HEK293 (cell line): ENCODE measurements around the gene RGS21.

Experiments
- CTCF ChIA-PET: fragments of 350-600 bp; formaldehyde crosslinking; extraction: SDS; loops from one replicate; lab custom pipeline; 2021; ENCODE audit warnings: antibody characterized with exemption; lab: Yijun Ruan, JAX
- POLR2A ChIA-PET: fragments of 300-600 bp; formaldehyde crosslinking; extraction: SDS; loops from one replicate; lab custom pipeline; 2020; ENCODE audit warnings: antibody characterized with exemption, inconsistent platforms; lab: Yijun Ruan, JAX
- H3K27ac ChIP-seq: fragments of 200-500 bp; sonication (Bioruptor generic); 2 replicates; pipeline ENCODE4 v1.5.1; 2014; ENCODE audit warnings: low read depth, low read length, control low read depth, inconsistent platforms; ENCODE audit errors: extremely low read depth
- H3K36me3 ChIP-seq, 2 experiments: fragments of 200-500 bp in 1 of 2; sonication (Bioruptor generic) in 1 of 2; 1 replicate in 1 of 2; 2 replicates in 1 of 2; pipeline ENCODE4 v1.5.1; 2014 to 2017; ENCODE audit warnings: inconsistent platforms in 2 of 2, low read length in 2 of 2; ENCODE audit not compliant: control insufficient read depth in 2 of 2, insufficient read depth in 1 of 2
- H3K4me1 ChIP-seq: fragments of 200-500 bp; sonication (Bioruptor generic); 2 replicates; pipeline ENCODE4 v1.5.1; 2014; ENCODE audit warnings: mild to moderate bottlenecking, low read length, inconsistent platforms; ENCODE audit not compliant: control insufficient read depth, insufficient read depth
- H3K4me3 ChIP-seq: 2 replicates; pipeline ENCODE4 v1.5.1; 2011; ENCODE audit warnings: low read depth, mild to moderate bottlenecking, control low read depth, low read length, moderate library complexity
- H3K9me3 ChIP-seq: fragments of 200-500 bp; sonication (Bioruptor generic); 2 replicates; pipeline ENCODE4 v1.5.1; 2014; ENCODE audit warnings: low read depth, low read length, inconsistent platforms; ENCODE audit not compliant: control insufficient read depth, insufficient read depth
- AEBP2 ChIP-seq: fragments of 450-650 bp; formaldehyde crosslinking; IDR thresholded peaks from 2 replicates; pipeline ENCODE4 v1.5.1; 2016; ENCODE audit warnings: missing biosample characterization, missing genetic modification characterization, borderline replicate concordance
- GLI2 ChIP-seq: fragments of 450-650 bp; formaldehyde crosslinking; IDR thresholded peaks from 2 replicates; pipeline ENCODE4; 2017; ENCODE audit warnings: missing biosample characterization, missing genetic modification characterization, low read depth, borderline replicate concordance
- OSR2 ChIP-seq: fragments of 450-650 bp; formaldehyde crosslinking; IDR thresholded peaks from 2 replicates; pipeline ENCODE4 v1.5.1; 2016; ENCODE audit warnings: missing biosample characterization, missing genetic modification characterization
- PATZ1 ChIP-seq: fragments of 450-650 bp; formaldehyde crosslinking; IDR thresholded peaks from 2 replicates; pipeline ENCODE4 v1.5.1; 2016; ENCODE audit warnings: missing biosample characterization, missing genetic modification characterization
- PRDM10 ChIP-seq: fragments of 450-650 bp; formaldehyde crosslinking; IDR thresholded peaks from 2 replicates; pipeline ENCODE4 v1.5.1; 2016; ENCODE audit warnings: missing biosample characterization, missing genetic modification characterization
- YY1 ChIP-seq: fragments of 450-650 bp; formaldehyde crosslinking; IDR thresholded peaks from 2 replicates; pipeline ENCODE4 v1.5.1; 2018; ENCODE audit warnings: missing biosample characterization, missing genetic modification characterization
- ZBTB49 ChIP-seq: fragments of 450-650 bp; formaldehyde crosslinking; IDR thresholded peaks from 2 replicates; pipeline ENCODE4 v1.5.1; 2016; ENCODE audit warnings: missing biosample characterization, missing genetic modification characterization, low read depth
- ZNF404 ChIP-seq: fragments of 450-650 bp; formaldehyde crosslinking; IDR thresholded peaks from 2 replicates; pipeline ENCODE4 v1.5.1; 2017; ENCODE audit warnings: missing biosample characterization, missing genetic modification characterization
- ZNF423 ChIP-seq: fragments of 450-650 bp; formaldehyde crosslinking; IDR thresholded peaks from 2 replicates; pipeline ENCODE4 v1.5.1; 2016; ENCODE audit warnings: missing biosample characterization, missing genetic modification characterization
- ZNF518A ChIP-seq: fragments of 450-650 bp; formaldehyde crosslinking; conservative IDR thresholded peaks from 2 replicates; pipeline ENCODE4 v1.5.1; 2016; ENCODE audit warnings: low read depth, missing biosample characterization, missing genetic modification characterization
- ZNF548 ChIP-seq: fragments of 450-650 bp; formaldehyde crosslinking; IDR thresholded peaks from 2 replicates; pipeline ENCODE4 v1.5.1; 2016; ENCODE audit warnings: missing biosample characterization, missing genetic modification characterization
- ZNF610 ChIP-seq: fragments of 450-650 bp; formaldehyde crosslinking; IDR thresholded peaks from 2 replicates; pipeline ENCODE4 v1.5.1; 2016; ENCODE audit warnings: missing biosample characterization, missing genetic modification characterization, borderline replicate concordance
- ZNF621 ChIP-seq: fragments of 450-650 bp; formaldehyde crosslinking; IDR thresholded peaks from 2 replicates; pipeline ENCODE4 v1.5.1; 2017; ENCODE audit warnings: missing biosample characterization, missing genetic modification characterization
- ZNF626 ChIP-seq: fragments of 450-650 bp; sonication (Bioruptor Pico); formaldehyde crosslinking; IDR thresholded peaks from 2 replicates; pipeline ENCODE4 v1.5.1; 2018; ENCODE audit warnings: missing biosample characterization, missing genetic modification characterization, inconsistent platforms
- ZNF701 ChIP-seq: fragments of 450-650 bp; formaldehyde crosslinking; IDR thresholded peaks from 2 replicates; pipeline ENCODE4 v1.5.1; 2016; ENCODE audit warnings: missing biosample characterization, missing genetic modification characterization
- ZSCAN23 ChIP-seq: fragments of 450-650 bp; formaldehyde crosslinking; IDR thresholded peaks from 2 replicates; pipeline ENCODE4 v1.5.1; 2016; ENCODE audit warnings: missing biosample characterization, missing genetic modification characterization
- ZSCAN4 ChIP-seq: fragments of 450-650 bp; formaldehyde crosslinking; IDR thresholded peaks from 2 replicates; pipeline ENCODE4 v1.5.1; 2017; ENCODE audit warnings: missing biosample characterization, missing genetic modification characterization
- ZSCAN5A ChIP-seq: fragments of 450-650 bp; formaldehyde crosslinking; IDR thresholded peaks from 2 replicates; pipeline ENCODE4 v1.5.1; 2016; ENCODE audit warnings: missing biosample characterization, missing genetic modification characterization

Gene RGS21

GRCh38 chr1:192268468-192269052 lies 48.2 kb upstream of the RGS21 start (continued):
- TF ChIP-seq ZSCAN5A (tag by site-specific recombination) (no peak), ZNF626 (tag by site-specific recombination) (no peak)

- no peaks in the 10 kb centered on the region for H3K9me3 ChIP-seq
- H3K27ac ChIP-seq = no peak overlapping the region
- no peaks in the 10 kb centered on the region for H3K36me3 ChIP-seq
- H3K4me1 ChIP-seq = no peaks in the 10 kb centered on the region
- ChIA-PET POLR2A (no interaction called here), CTCF (no interaction called here)
- H3K4me3 ChIP-seq = no peak overlapping the region
- TF ChIP-seq ZBTB49 (tag by site-specific recombination) = no peak
- TF ChIP-seq PATZ1 (tag by site-specific recombination) = no peak
- TF ChIP-seq ZNF701 = no peak
- TF ChIP-seq ZNF548 (tag by site-specific recombination) = no peak
- TF ChIP-seq PRDM10 (tag by site-specific recombination) = no peak
- no peak for TF ChIP-seq ZNF518A
- no peak for TF ChIP-seq ZNF621 (tag by site-specific recombination)
- no peak for TF ChIP-seq GLI2
- TF ChIP-seq ZSCAN4 (tag by site-specific recombination) = no peak
- TF ChIP-seq AEBP2 (tag by site-specific recombination) = no peak
- no peak for TF ChIP-seq ZNF404 (tag by site-specific recombination)
- no peak for TF ChIP-seq ZNF610 (tag by site-specific recombination)
- no peak for TF ChIP-seq ZSCAN23 (tag by site-specific recombination)
- TF ChIP-seq ZNF423 = no peak
- no peak for TF ChIP-seq YY1 (tag by site-specific recombination)
- TF ChIP-seq OSR2 (tag by site-specific recombination) = no peak
Measured at GRCh38 chr1:192270398-192270797, 46.4 kb upstream of the RGS21 start.
